Epithelial cell of prostate (primary cell): ENCODE data around the gene CAPS.

Experiments
- DNase-seq: peaks from one replicate; pipeline ENCODE4 v3.0.0-alpha.2; 2011; ENCODE audit warnings: low read depth, low spot score
- H3K27ac ChIP-seq: fragments of 450-650 bp; 2 replicates; pipeline ENCODE4 v1.5.1; 2017; ENCODE audit warnings: mild to moderate bottlenecking

CAPS gene

GRCh38 chr19:5891572-5891937 is 22.5 kb upstream of the CAPS start:
- no peak overlapping the region for H3K27ac ChIP-seq
- no peak for DNase-seq

- no peak overlapping the region for H3K27ac ChIP-seq
Observed at GRCh38 chr19:5891938-5892771, 21.9 kb upstream of the CAPS start.

GRCh38 chr19:5892772-5893275 is 21.2 kb upstream of the CAPS start:
- no peak for DNase-seq
- no peak overlapping the region for H3K27ac ChIP-seq

More at GRCh38 chr19:5891938-5892771, 21.9 kb upstream of the CAPS start:
- no peak for DNase-seq

GRCh38 chr19:5893296-5893903 is 20.7 kb upstream of the CAPS start:
- DNase-seq: no peak
- no peak overlapping the region for H3K27ac ChIP-seq

- H3K27ac ChIP-seq: no peak overlapping the region
- DNase-seq: no peak
Observed at GRCh38 chr19:5893907-5894703, 19.9 kb upstream of the CAPS start.

GRCh38 chr19:5894704-5895349 is 19.2 kb upstream of the CAPS start:
- DNase-seq: no peak
- no peak overlapping the region for H3K27ac ChIP-seq

GRCh38 chr19:5895409-5895808 is 18.6 kb upstream of the CAPS start:
- no peak overlapping the region for H3K27ac ChIP-seq
- DNase-seq: no peak

- H3K27ac ChIP-seq: no peak overlapping the region
Observed at GRCh38 chr19:5895890-5896289, 18.2 kb upstream of the CAPS start.

GRCh38 chr19:5896365-5897076 is 17.5 kb upstream of the CAPS start:
- no peak for DNase-seq
- no peak overlapping the region for H3K27ac ChIP-seq

More at GRCh38 chr19:5895890-5896289, 18.2 kb upstream of the CAPS start:
- no peak for DNase-seq

- no peak overlapping the region for H3K27ac ChIP-seq
- DNase-seq: no peak
Observed at GRCh38 chr19:5897189-5897969, 16.7 kb upstream of the CAPS start.

GRCh38 chr19:5899728-5900526 is 14.1 kb upstream of the CAPS start:
- DNase-seq: no peak
- no peak overlapping the region for H3K27ac ChIP-seq

- no peak overlapping the region for H3K27ac ChIP-seq
- no peak for DNase-seq
Observed at GRCh38 chr19:5900976-5901375, 13.1 kb upstream of the CAPS start.

- DNase-seq: no peak
- H3K27ac ChIP-seq: peak overlapping the region; percentile 87
Observed at GRCh38 chr19:5903056-5903623, 10.9 kb upstream of the CAPS start.

GRCh38 chr19:5903624-5904351 is 10.3 kb upstream of the CAPS start, which contains the start of gene NDUFA11:
Gene NDUFA11 (minus strand): TSS chr19:5903790. CDS start chr19:5903708, 82 bp downstream.
- peak within 1 kb of the TSS; percentile 87 for H3K27ac ChIP-seq
- no peak for DNase-seq

- peak within 1 kb of the TSS; percentile 87 for H3K27ac ChIP-seq
- peak; percentile 100 for DNase-seq
Observed at GRCh38 chr19:5904352-5905113, 9.5 kb upstream of the CAPS start, which contains the start of gene VMAC. Gene VMAC (plus strand): TSS chr19:5904872. CDS start chr19:5904891, 19 bp downstream.

- DNase-seq: no peak
- peak overlapping the region; percentile 53 for H3K27ac ChIP-seq
Observed at GRCh38 chr19:5905114-5905778, 8.8 kb upstream of the CAPS start.
